HepG2 (cell line): ENCODE results near the gene CCSER1. TPM values are rescaled to one million over a fixed set of nuclear protein-coding genes. Genes with fewer than 3 reads are reported as not detected.

Experiments used
- ATAC-seq: fragments of 200-7000 bp; cut with Tn5 transposase; 3 replicates; pipeline ENCODE4 v1.9.1; 2020; ENCODE audit warnings: mild to moderate bottlenecking, moderate library complexity
- BruUV-seq: library from RNA; stranded (reverse); fragments of 400-500 nt; replicated peaks from 2 replicates; lab custom pipeline; 2021; lab: Mats Ljungman, UMichigan
- CTCF ChIA-PET: fragments of 300-600 bp; formaldehyde crosslinking; extraction: SDS; loops from one replicate; lab custom pipeline; 2021; ENCODE audit warnings: low total read pairs, inconsistent platforms, low intra/inter-chr PET ratio; lab: Yijun Ruan, JAX
- POLR2A ChIA-PET: fragments of 350-600 bp; sonication (Branson Sonifier 250); formaldehyde crosslinking; loops from one replicate; lab custom pipeline; 2020; ENCODE audit warnings: antibody characterized with exemption, inconsistent platforms; lab: Yijun Ruan, JAX
- DNase-seq: peaks from one replicate; pipeline ENCODE4 v3.0.0-alpha.2; 2015; ENCODE audit warnings: low spot score
- FAIRE-seq: peaks from 3 replicates; lab custom pipeline; 2011; peaks lifted over from hg19 to GRCh38; lab: Jason Lieb, UNC
- H2AFZ ChIP-seq: one replicate; pipeline ENCODE4 v1.6.1; 2011; ENCODE audit warnings: low read length, inconsistent platforms
- H3K27ac ChIP-seq: fragments of 300-600 bp; 3 replicates; pipeline ENCODE4 v1.8.0; 2011; ENCODE audit warnings: mixed run types, mild to moderate bottlenecking, mixed read lengths, low read length, inconsistent platforms; ENCODE audit not compliant: insufficient read depth; ENCODE audit errors: extremely low read length
- H3K27me3 ChIP-seq, 2 experiments: fragments of 200-600 bp in 1 of 2; 2 replicates in 1 of 2; 3 replicates in 1 of 2; pipeline versions ENCODE4 v1.6.0 to v1.8.0; 2011; ENCODE audit warnings: low read length in 2 of 2, mild to moderate bottlenecking in 2 of 2, moderate library complexity in 2 of 2, inconsistent platforms in 1 of 2; ENCODE audit not compliant: insufficient read depth in 2 of 2, control insufficient read depth in 1 of 2
- H3K36me3 ChIP-seq, 2 experiments: fragments of 200-600 bp in 1 of 2; replicated peaks in 1 of 2; 2 replicates in 1 of 2; 3 replicates in 1 of 2; pipeline versions ENCODE4 v1.5.1 to v1.8.0; 2011; ENCODE audit warnings: low read length in 2 of 2, inconsistent platforms in 1 of 2; ENCODE audit not compliant: insufficient read depth in 2 of 2, control insufficient read depth in 1 of 2
- H3K4me1 ChIP-seq: 2 replicates; pipeline ENCODE4 v1.5.1; 2012; ENCODE audit warnings: low read length, inconsistent platforms; ENCODE audit not compliant: insufficient read depth
- H3K4me2 ChIP-seq: 2 replicates; pipeline ENCODE4 v1.6.0; 2011; ENCODE audit warnings: low read depth, low read length, inconsistent platforms
- H3K4me3 ChIP-seq, 3 experiments: fragments of 200-600 bp in 1 of 3; sonication (generic), shearing (Covaris generic) in 1 of 3; replicated peaks in 1 of 3; 2 replicates each; pipeline ENCODE4 v1.5.1; 2011 to 2016; ENCODE audit warnings: low read length in 3 of 3, inconsistent platforms in 2 of 3, low read depth in 2 of 3, mild to moderate bottlenecking in 2 of 3, control low read depth in 1 of 3, mixed read lengths in 1 of 3; ENCODE audit not compliant: insufficient read depth in 1 of 3
- H3K79me2 ChIP-seq: one replicate; pipeline ENCODE4 v1.6.1; 2011; ENCODE audit warnings: low read length, inconsistent platforms; ENCODE audit not compliant: insufficient read depth
- H3K9ac ChIP-seq: 2 replicates; pipeline ENCODE4 v1.6.0; 2011; ENCODE audit warnings: mild to moderate bottlenecking, low read depth, low read length, inconsistent platforms; ENCODE audit not compliant: insufficient read depth
- H3K9me3 ChIP-seq: 2 replicates; pipeline ENCODE4 v1.5.1; 2012; ENCODE audit warnings: mild to moderate bottlenecking, low read length
- H4K20me1 ChIP-seq: 2 replicates; pipeline ENCODE4 v1.6.0; 2011; ENCODE audit warnings: inconsistent platforms, mild to moderate bottlenecking, low read length, moderate library complexity; ENCODE audit not compliant: insufficient read depth
- ZNF124 ChIP-seq: sonication (generic); formaldehyde crosslinking; IDR thresholded peaks from 2 replicates; pipeline ENCODE4 v1.4.0; 2020; ENCODE audit warnings: missing genetic modification reagents
- ZNF232 ChIP-seq: sonication (generic); formaldehyde crosslinking; IDR thresholded peaks from 2 replicates; pipeline ENCODE4 v1.4.0; 2020; ENCODE audit warnings: missing genetic modification reagents, borderline replicate concordance
- WGBS: methylation state at CpG from one replicate; pipeline ENCODE4 v1.1.6; 2017; ENCODE audit warnings: low lambda C conversion rate; 5-methylcytosine and 5-hydroxymethylcytosine counted together
- in situ Hi-C: cut with HindIII; loops from 2 replicates; pipeline ENCODE4 v1.10.0; 2017; ENCODE audit warnings: low pct_unique_long_range_greater_than_20kb; ENCODE audit not compliant: extremely low pct_ligation_motif_present
- intact Hi-C: fragments of 100-400 bp; cut with micrococcal nuclease; formaldehyde crosslinking; loops from one replicate; pipeline ENCODE4 v1.10.0; 2022; ENCODE audit not compliant: unreplicated experiment
- polyA plus RNA-seq, 8 experiments: library from polyadenylated mRNA; depleted of rRNA in 3 of 8; stranded (reverse) in 7 of 8; unstranded in 1 of 8; fragments of >200 nt; fragmentation: Illumina TruSeq in 4 of 8; extraction: Trizol in 4 of 8; gene quantifications; 2 replicates each; pipeline versions ENCODE4 v1.2.1 to v1.2.3, GENCODE V29; 2011 to 2016; ENCODE audit warnings: low read depth in 4 of 8, missing spikeins in 1 of 8, mixed read lengths in 1 of 8; ENCODE audit not compliant: insufficient read depth in 1 of 8
- total RNA-seq, 5 experiments: library from RNA; depleted of rRNA; stranded (reverse); fragments of >200 nt; fragmentation: Illumina TruSeq; extraction: Trizol; gene quantifications; 2 replicates each; pipeline ENCODE4 v1.2.3, GENCODE V29; 2016; ENCODE audit warnings: low read depth in 1 of 5
- TF ChIP-seq, protein P1 (sequence below): sonication (generic); formaldehyde crosslinking; IDR thresholded peaks from 2 replicates; pipeline ENCODE4 v1.5.0; 2020; ENCODE audit warnings: mild to moderate bottlenecking, missing genetic modification reagents, borderline replicate concordance

CCSER1 gene
- total and polyA plus RNA-seq, 2 of the 13 experiments (the other 11 are each of a cell fraction or from before 2014, with no cell fraction given) = not detected

DNA sequence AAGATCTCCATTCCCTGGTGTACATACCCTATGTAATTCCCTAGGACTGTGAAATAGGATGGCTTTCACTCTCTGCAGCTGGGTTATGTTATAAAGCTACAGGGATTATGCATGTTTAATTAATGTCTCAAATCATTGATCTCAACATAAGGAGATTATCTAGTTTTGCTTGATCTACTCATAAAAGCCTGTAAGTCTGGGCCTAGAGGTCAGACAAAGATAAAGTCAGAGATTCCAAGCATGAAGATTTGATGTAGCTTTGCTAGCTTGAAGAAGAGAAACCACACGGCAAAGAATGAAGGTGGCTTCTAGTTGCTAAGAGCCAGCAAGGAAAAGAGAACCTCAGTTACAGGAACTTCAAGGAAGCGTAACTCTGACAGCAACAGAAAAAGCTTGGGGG is 456.9 kb downstream of the CCSER1 start:
- no peaks in the 10 kb centered on the region for H3K79me2 ChIP-seq
- 6% methylated on average over 2 of the region's 2 CpGs for WGBS
- intact Hi-C loops = no loop called here
- ChIA-PET CTCF (no interaction called here), POLR2A (no interaction called here)
- H4K20me1 ChIP-seq = no peaks in the 10 kb centered on the region
- BruUV-seq = no TSS peak
- H3K27me3 ChIP-seq = no peaks in the 10 kb centered on the region
- no peak for DNase-seq
- H3K4me2 ChIP-seq = no peak overlapping the region
- no peak overlapping the region for H3K27ac ChIP-seq
- no peak overlapping the region for H3K9ac ChIP-seq
- H3K9me3 ChIP-seq = no peaks in the 10 kb centered on the region
- no peaks in the 10 kb centered on the region for H3K4me1 ChIP-seq
- no peak for FAIRE-seq
- in situ Hi-C loops = no loop called here
- TF ChIP-seq ZNF232 (no peak), ZNF124 (no peak)
- TF ChIP-seq, protein P1, sequence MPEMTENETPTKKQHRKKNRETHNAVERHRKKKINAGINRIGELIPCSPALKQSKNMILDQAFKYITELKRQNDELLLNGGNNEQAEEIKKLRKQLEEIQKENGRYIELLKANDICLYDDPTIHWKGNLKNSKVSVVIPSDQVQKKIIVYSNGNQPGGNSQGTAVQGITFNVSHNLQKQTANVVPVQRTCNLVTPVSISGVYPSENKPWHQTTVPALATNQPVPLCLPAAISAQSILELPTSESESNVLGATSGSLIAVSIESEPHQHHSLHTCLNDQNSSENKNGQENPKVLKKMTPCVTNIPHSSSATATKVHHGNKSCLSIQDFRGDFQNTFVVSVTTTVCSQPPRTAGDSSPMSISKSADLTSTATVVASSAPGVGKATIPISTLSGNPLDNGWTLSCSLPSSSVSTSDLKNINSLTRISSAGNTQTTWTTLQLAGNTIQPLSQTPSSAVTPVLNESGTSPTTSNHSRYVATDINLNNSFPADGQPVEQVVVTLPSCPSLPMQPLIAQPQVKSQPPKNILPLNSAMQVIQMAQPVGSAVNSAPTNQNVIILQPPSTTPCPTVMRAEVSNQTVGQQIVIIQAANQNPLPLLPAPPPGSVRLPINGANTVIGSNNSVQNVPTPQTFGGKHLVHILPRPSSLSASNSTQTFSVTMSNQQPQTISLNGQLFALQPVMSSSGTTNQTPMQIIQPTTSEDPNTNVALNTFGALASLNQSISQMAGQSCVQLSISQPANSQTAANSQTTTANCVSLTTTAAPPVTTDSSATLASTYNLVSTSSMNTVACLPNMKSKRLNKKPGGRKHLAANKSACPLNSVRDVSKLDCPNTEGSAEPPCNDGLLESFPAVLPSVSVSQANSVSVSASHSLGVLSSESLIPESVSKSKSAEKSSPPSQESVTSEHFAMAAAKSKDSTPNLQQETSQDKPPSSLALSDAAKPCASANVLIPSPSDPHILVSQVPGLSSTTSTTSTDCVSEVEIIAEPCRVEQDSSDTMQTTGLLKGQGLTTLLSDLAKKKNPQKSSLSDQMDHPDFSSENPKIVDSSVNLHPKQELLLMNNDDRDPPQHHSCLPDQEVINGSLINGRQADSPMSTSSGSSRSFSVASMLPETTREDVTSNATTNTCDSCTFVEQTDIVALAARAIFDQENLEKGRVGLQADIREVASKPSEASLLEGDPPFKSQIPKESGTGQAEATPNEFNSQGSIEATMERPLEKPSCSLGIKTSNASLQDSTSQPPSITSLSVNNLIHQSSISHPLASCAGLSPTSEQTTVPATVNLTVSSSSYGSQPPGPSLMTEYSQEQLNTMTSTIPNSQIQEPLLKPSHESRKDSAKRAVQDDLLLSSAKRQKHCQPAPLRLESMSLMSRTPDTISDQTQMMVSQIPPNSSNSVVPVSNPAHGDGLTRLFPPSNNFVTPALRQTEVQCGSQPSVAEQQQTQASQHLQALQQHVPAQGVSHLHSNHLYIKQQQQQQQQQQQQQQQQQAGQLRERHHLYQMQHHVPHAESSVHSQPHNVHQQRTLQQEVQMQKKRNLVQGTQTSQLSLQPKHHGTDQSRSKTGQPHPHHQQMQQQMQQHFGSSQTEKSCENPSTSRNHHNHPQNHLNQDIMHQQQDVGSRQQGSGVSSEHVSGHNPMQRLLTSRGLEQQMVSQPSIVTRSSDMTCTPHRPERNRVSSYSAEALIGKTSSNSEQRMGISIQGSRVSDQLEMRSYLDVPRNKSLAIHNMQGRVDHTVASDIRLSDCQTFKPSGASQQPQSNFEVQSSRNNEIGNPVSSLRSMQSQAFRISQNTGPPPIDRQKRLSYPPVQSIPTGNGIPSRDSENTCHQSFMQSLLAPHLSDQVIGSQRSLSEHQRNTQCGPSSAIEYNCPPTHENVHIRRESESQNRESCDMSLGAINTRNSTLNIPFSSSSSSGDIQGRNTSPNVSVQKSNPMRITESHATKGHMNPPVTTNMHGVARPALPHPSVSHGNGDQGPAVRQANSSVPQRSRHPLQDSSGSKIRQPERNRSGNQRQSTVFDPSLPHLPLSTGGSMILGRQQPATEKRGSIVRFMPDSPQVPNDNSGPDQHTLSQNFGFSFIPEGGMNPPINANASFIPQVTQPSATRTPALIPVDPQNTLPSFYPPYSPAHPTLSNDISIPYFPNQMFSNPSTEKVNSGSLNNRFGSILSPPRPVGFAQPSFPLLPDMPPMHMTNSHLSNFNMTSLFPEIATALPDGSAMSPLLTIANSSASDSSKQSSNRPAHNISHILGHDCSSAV (CRISPR knock-in tag) = no peak
- TF ChIP-seq, all 625 proteins: peak for 0
- H3K36me3 ChIP-seq = no peaks in the 10 kb centered on the region
- no peak overlapping the region for H3K4me3 ChIP-seq
- no peak overlapping the region for H2AFZ ChIP-seq
- ATAC-seq = no peak
